HepG2 (cell line): ENCODE data around the gene CD68. TPM values are rescaled to one million over a fixed set of nuclear protein-coding genes. Genes with fewer than 3 reads are reported as not detected.

Experiments
- ATAC-seq: fragments of 200-7000 bp; cut with Tn5 transposase; 3 replicates; pipeline ENCODE4 v1.9.1; 2020; ENCODE audit warnings: mild to moderate bottlenecking, moderate library complexity
- BruUV-seq: library from RNA; stranded (reverse); fragments of 400-500 nt; replicated peaks from 2 replicates; lab custom pipeline; 2021; lab: Mats Ljungman, UMichigan
- CTCF ChIA-PET: fragments of 300-600 bp; formaldehyde crosslinking; extraction: SDS; loops from one replicate; lab custom pipeline; 2021; ENCODE audit warnings: low total read pairs, inconsistent platforms, low intra/inter-chr PET ratio; lab: Yijun Ruan, JAX
- POLR2A ChIA-PET: fragments of 350-600 bp; sonication (Branson Sonifier 250); formaldehyde crosslinking; loops from one replicate; lab custom pipeline; 2020; ENCODE audit warnings: antibody characterized with exemption, inconsistent platforms; lab: Yijun Ruan, JAX
- DNase-seq: peaks from one replicate; pipeline ENCODE4 v3.0.0-alpha.2; 2015; ENCODE audit warnings: low spot score
- FAIRE-seq: peaks from 3 replicates; lab custom pipeline; 2011; peaks lifted over from hg19 to GRCh38; lab: Jason Lieb, UNC
- H2AFZ ChIP-seq: one replicate; pipeline ENCODE4 v1.6.1; 2011; ENCODE audit warnings: low read length, inconsistent platforms
- H3K27ac ChIP-seq: fragments of 300-600 bp; 3 replicates; pipeline ENCODE4 v1.8.0; 2011; ENCODE audit warnings: mixed run types, mild to moderate bottlenecking, mixed read lengths, low read length, inconsistent platforms; ENCODE audit not compliant: insufficient read depth; ENCODE audit errors: extremely low read length
- H3K27me3 ChIP-seq, 2 experiments: fragments of 200-600 bp in 1 of 2; 2 replicates in 1 of 2; 3 replicates in 1 of 2; pipeline versions ENCODE4 v1.6.0 to v1.8.0; 2011; ENCODE audit warnings: low read length in 2 of 2, mild to moderate bottlenecking in 2 of 2, moderate library complexity in 2 of 2, inconsistent platforms in 1 of 2; ENCODE audit not compliant: insufficient read depth in 2 of 2, control insufficient read depth in 1 of 2
- H3K36me3 ChIP-seq, 2 experiments: fragments of 200-600 bp in 1 of 2; replicated peaks in 1 of 2; 2 replicates in 1 of 2; 3 replicates in 1 of 2; pipeline versions ENCODE4 v1.5.1 to v1.8.0; 2011; ENCODE audit warnings: low read length in 2 of 2, inconsistent platforms in 1 of 2; ENCODE audit not compliant: insufficient read depth in 2 of 2, control insufficient read depth in 1 of 2
- H3K4me1 ChIP-seq: 2 replicates; pipeline ENCODE4 v1.5.1; 2012; ENCODE audit warnings: low read length, inconsistent platforms; ENCODE audit not compliant: insufficient read depth
- H3K4me2 ChIP-seq: 2 replicates; pipeline ENCODE4 v1.6.0; 2011; ENCODE audit warnings: low read depth, low read length, inconsistent platforms
- H3K4me3 ChIP-seq, 3 experiments: fragments of 200-600 bp in 1 of 3; sonication (generic), shearing (Covaris generic) in 1 of 3; replicated peaks in 1 of 3; 2 replicates each; pipeline ENCODE4 v1.5.1; 2011 to 2016; ENCODE audit warnings: low read length in 3 of 3, inconsistent platforms in 2 of 3, low read depth in 2 of 3, mild to moderate bottlenecking in 2 of 3, control low read depth in 1 of 3, mixed read lengths in 1 of 3; ENCODE audit not compliant: insufficient read depth in 1 of 3
- H3K79me2 ChIP-seq: one replicate; pipeline ENCODE4 v1.6.1; 2011; ENCODE audit warnings: low read length, inconsistent platforms; ENCODE audit not compliant: insufficient read depth
- H3K9ac ChIP-seq: 2 replicates; pipeline ENCODE4 v1.6.0; 2011; ENCODE audit warnings: mild to moderate bottlenecking, low read depth, low read length, inconsistent platforms; ENCODE audit not compliant: insufficient read depth
- H3K9me3 ChIP-seq: 2 replicates; pipeline ENCODE4 v1.5.1; 2012; ENCODE audit warnings: mild to moderate bottlenecking, low read length
- H4K20me1 ChIP-seq: 2 replicates; pipeline ENCODE4 v1.6.0; 2011; ENCODE audit warnings: inconsistent platforms, mild to moderate bottlenecking, low read length, moderate library complexity; ENCODE audit not compliant: insufficient read depth
- DNMT3B ChIP-seq: conservative IDR thresholded peaks from 2 replicates; pipeline ENCODE4 v1.6.1; 2016; ENCODE audit warnings: missing biosample characterization, control low read depth
- ETV6 ChIP-seq: sonication (generic); formaldehyde crosslinking; conservative IDR thresholded peaks from 2 replicates; pipeline ENCODE4 v1.4.0; 2020; ENCODE audit warnings: missing genetic modification reagents
- MAFF ChIP-seq: IDR thresholded peaks from 2 replicates; pipeline ENCODE4 v1.6.1; 2011; ENCODE audit warnings: low read depth, low read length, improper control_type of control experiment
- MED8 ChIP-seq: sonication (generic); formaldehyde crosslinking; IDR thresholded peaks from 2 replicates; pipeline ENCODE4 v1.8.1; 2023; ENCODE audit warnings: mild to moderate bottlenecking, missing genetic modification reagents; ENCODE audit not compliant: insufficient replicate concordance
- PHF8 ChIP-seq: sonication (generic); formaldehyde crosslinking; IDR thresholded peaks from 2 replicates; pipeline ENCODE4 v1.5.0; 2020; ENCODE audit warnings: missing genetic modification reagents
- SCMH1 ChIP-seq: sonication (generic); formaldehyde crosslinking; IDR thresholded peaks from 2 replicates; pipeline ENCODE4 v1.9.0; 2021; ENCODE audit warnings: missing genetic modification reagents, mild to moderate bottlenecking, borderline replicate concordance
- TOE1 ChIP-seq: sonication (generic); formaldehyde crosslinking; IDR thresholded peaks from 2 replicates; pipeline ENCODE4 v1.4.0; 2020; ENCODE audit warnings: mild to moderate bottlenecking, missing genetic modification reagents
- ZMYM2 ChIP-seq: sonication (generic); formaldehyde crosslinking; IDR thresholded peaks from 2 replicates; pipeline ENCODE4 v1.8.0; 2022; ENCODE audit warnings: mild to moderate bottlenecking, missing genetic modification reagents
- ZNF30 ChIP-seq: sonication (generic); formaldehyde crosslinking; IDR thresholded peaks from 2 replicates; pipeline ENCODE4 v1.5.0; 2020; ENCODE audit warnings: mild to moderate bottlenecking, missing genetic modification reagents
- ZNF558 ChIP-seq: sonication (generic); formaldehyde crosslinking; IDR thresholded peaks from 2 replicates; pipeline ENCODE4 v1.9.0; 2022; ENCODE audit warnings: mild to moderate bottlenecking, missing genetic modification reagents, borderline replicate concordance
- ZNF572 ChIP-seq: sonication (generic); formaldehyde crosslinking; IDR thresholded peaks from 2 replicates; pipeline ENCODE4 v1.5.1; 2020; ENCODE audit warnings: mild to moderate bottlenecking, missing genetic modification reagents
- ZNF761 ChIP-seq: sonication (generic); formaldehyde crosslinking; conservative IDR thresholded peaks from 2 replicates; pipeline ENCODE4 v1.4.0; 2020; ENCODE audit warnings: mild to moderate bottlenecking, missing genetic modification reagents
- ZNF766 ChIP-seq: sonication (generic); formaldehyde crosslinking; IDR thresholded peaks from 2 replicates; pipeline ENCODE4 v1.5.0; 2020; ENCODE audit warnings: missing genetic modification reagents, borderline replicate concordance
- WGBS: methylation state at CpG from one replicate; pipeline ENCODE4 v1.1.6; 2017; ENCODE audit warnings: low lambda C conversion rate; 5-methylcytosine and 5-hydroxymethylcytosine counted together
- in situ Hi-C: cut with HindIII; loops from 2 replicates; pipeline ENCODE4 v1.10.0; 2017; ENCODE audit warnings: low pct_unique_long_range_greater_than_20kb; ENCODE audit not compliant: extremely low pct_ligation_motif_present
- intact Hi-C: fragments of 100-400 bp; cut with micrococcal nuclease; formaldehyde crosslinking; loops from one replicate; pipeline ENCODE4 v1.10.0; 2022; ENCODE audit not compliant: unreplicated experiment
- polyA plus RNA-seq, 8 experiments: library from polyadenylated mRNA; depleted of rRNA in 3 of 8; stranded (reverse) in 7 of 8; unstranded in 1 of 8; fragments of >200 nt; fragmentation: Illumina TruSeq in 4 of 8; extraction: Trizol in 4 of 8; gene quantifications; 2 replicates each; pipeline versions ENCODE4 v1.2.1 to v1.2.3, GENCODE V29; 2011 to 2016; ENCODE audit warnings: low read depth in 4 of 8, missing spikeins in 1 of 8, mixed read lengths in 1 of 8; ENCODE audit not compliant: insufficient read depth in 1 of 8
- total RNA-seq, 5 experiments: library from RNA; depleted of rRNA; stranded (reverse); fragments of >200 nt; fragmentation: Illumina TruSeq; extraction: Trizol; gene quantifications; 2 replicates each; pipeline ENCODE4 v1.2.3, GENCODE V29; 2016; ENCODE audit warnings: low read depth in 1 of 5
- TF ChIP-seq, protein P1 (sequence below): sonication (generic); formaldehyde crosslinking; IDR thresholded peaks from 2 replicates; pipeline ENCODE4 v1.5.0; 2020; ENCODE audit warnings: missing genetic modification reagents, mild to moderate bottlenecking, borderline replicate concordance
- TF ChIP-seq, protein P2 (sequence below): sonication (generic); formaldehyde crosslinking; IDR thresholded peaks from 2 replicates; pipeline ENCODE4 v1.4.0; 2020; ENCODE audit warnings: mild to moderate bottlenecking, missing genetic modification reagents
- TF ChIP-seq, protein P3 (sequence below): IDR thresholded peaks from 2 replicates; pipeline ENCODE4 v1.6.1; 2016
- TF ChIP-seq, protein P4 (sequence below): sonication (generic); formaldehyde crosslinking; IDR thresholded peaks from 2 replicates; pipeline ENCODE4 v1.4.0; 2020; ENCODE audit warnings: mild to moderate bottlenecking, missing genetic modification reagents

Gene CD68
- total and polyA plus RNA-seq, 2 of the 13 experiments (the other 11 are each of a cell fraction or from before 2014, with no cell fraction given): 10.3 to 104 TPM

DNA sequence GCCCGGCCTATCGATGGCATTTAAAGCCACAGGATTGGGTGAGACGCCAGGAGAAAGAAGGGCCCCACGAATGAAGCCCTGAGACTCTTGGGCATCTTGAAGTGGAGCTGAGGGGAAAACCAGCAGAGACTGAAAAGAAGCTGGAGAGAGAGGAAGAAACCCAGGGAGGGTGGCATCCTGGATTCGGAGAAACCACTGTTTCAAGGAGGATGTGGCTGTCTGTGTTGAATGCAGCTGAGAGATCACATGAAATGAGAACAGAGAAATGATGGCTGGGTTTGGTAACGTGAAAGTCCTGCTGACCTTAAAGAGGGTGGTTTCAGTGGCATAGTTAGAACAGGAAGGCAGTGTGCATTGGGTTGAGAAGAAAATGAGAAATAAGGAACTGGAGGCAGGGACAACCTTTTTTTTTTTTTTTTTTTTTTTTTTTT, 26.8 kb upstream of the CD68 start:
- in situ Hi-C loops (no loop called here), intact Hi-C loops (no loop called here)
- Histone ChIP-seq H3K36me3 (no peaks in the 10 kb centered on the region), H3K27me3 (no peaks in the 10 kb centered on the region), H3K27ac (no peak overlapping the region), H3K9ac (no peak overlapping the region), H3K4me3 (no peak overlapping the region), H3K4me2 (no peak overlapping the region), H2AFZ (no peak overlapping the region), H3K79me2 (no peaks in the 10 kb centered on the region), H4K20me1 (no peaks in the 10 kb centered on the region), H3K9me3 (no peaks in the 10 kb centered on the region), H3K4me1 (peaks cover 62% of the 10 kb centered on the region)
- ATAC-seq (no peak), FAIRE-seq (no peak), DNase-seq (no peak)
- BruUV-seq: no TSS peak
- ChIA-PET CTCF (no interaction called here), POLR2A (interaction anchor here (1.0 to 1.1 kb wide), 2 partner anchors 8 to 16 kb away, joined by 3 to 10 read pairs; no protein-coding TSS in a partner anchor)
- 88% methylated on average over 6 of the region's 6 CpGs for WGBS
- TF ChIP-seq ZNF572 (CRISPR knock-in tag): no peak
- no peak for TF ChIP-seq ZMYM2 (CRISPR knock-in tag)
- TF ChIP-seq ZNF766 (CRISPR knock-in tag): no peak
- no peak for TF ChIP-seq ZNF30 (CRISPR knock-in tag)
- no peak for TF ChIP-seq TOE1
- no peak for TF ChIP-seq MAFF
- TF ChIP-seq, protein P1, sequence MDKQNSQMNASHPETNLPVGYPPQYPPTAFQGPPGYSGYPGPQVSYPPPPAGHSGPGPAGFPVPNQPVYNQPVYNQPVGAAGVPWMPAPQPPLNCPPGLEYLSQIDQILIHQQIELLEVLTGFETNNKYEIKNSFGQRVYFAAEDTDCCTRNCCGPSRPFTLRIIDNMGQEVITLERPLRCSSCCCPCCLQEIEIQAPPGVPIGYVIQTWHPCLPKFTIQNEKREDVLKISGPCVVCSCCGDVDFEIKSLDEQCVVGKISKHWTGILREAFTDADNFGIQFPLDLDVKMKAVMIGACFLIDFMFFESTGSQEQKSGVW (CRISPR knock-in tag): no peak
- TF ChIP-seq ETV6: no peak
- TF ChIP-seq, protein P2, sequence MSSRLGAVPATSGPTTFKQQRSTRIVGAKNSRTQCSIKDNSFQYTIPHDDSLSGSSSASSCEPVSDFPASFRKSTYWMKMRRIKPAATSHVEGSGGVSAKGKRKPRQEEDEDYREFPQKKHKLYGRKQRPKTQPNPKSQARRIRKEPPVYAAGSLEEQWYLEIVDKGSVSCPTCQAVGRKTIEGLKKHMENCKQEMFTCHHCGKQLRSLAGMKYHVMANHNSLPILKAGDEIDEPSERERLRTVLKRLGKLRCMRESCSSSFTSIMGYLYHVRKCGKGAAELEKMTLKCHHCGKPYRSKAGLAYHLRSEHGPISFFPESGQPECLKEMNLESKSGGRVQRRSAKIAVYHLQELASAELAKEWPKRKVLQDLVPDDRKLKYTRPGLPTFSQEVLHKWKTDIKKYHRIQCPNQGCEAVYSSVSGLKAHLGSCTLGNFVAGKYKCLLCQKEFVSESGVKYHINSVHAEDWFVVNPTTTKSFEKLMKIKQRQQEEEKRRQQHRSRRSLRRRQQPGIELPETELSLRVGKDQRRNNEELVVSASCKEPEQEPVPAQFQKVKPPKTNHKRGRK: no peak
- no peak for TF ChIP-seq MED8 (CRISPR knock-in tag)
- no peak for TF ChIP-seq PHF8 (CRISPR knock-in tag)
- TF ChIP-seq, protein P3, sequence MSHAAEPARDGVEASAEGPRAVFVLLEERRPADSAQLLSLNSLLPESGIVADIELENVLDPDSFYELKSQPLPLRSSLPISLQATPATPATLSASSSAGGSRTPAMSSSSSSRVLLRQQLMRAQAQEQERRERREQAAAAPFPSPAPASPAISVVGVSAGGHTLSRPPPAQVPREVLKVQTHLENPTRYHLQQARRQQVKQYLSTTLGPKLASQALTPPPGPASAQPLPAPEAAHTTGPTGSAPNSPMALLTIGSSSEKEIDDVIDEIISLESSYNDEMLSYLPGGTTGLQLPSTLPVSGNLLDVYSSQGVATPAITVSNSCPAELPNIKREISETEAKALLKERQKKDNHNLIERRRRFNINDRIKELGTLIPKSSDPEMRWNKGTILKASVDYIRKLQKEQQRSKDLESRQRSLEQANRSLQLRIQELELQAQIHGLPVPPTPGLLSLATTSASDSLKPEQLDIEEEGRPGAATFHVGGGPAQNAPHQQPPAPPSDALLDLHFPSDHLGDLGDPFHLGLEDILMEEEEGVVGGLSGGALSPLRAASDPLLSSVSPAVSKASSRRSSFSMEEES (CRISPR knock-in tag): no peak
- no peak for TF ChIP-seq SCMH1 (CRISPR knock-in tag)
- TF ChIP-seq, protein P4, sequence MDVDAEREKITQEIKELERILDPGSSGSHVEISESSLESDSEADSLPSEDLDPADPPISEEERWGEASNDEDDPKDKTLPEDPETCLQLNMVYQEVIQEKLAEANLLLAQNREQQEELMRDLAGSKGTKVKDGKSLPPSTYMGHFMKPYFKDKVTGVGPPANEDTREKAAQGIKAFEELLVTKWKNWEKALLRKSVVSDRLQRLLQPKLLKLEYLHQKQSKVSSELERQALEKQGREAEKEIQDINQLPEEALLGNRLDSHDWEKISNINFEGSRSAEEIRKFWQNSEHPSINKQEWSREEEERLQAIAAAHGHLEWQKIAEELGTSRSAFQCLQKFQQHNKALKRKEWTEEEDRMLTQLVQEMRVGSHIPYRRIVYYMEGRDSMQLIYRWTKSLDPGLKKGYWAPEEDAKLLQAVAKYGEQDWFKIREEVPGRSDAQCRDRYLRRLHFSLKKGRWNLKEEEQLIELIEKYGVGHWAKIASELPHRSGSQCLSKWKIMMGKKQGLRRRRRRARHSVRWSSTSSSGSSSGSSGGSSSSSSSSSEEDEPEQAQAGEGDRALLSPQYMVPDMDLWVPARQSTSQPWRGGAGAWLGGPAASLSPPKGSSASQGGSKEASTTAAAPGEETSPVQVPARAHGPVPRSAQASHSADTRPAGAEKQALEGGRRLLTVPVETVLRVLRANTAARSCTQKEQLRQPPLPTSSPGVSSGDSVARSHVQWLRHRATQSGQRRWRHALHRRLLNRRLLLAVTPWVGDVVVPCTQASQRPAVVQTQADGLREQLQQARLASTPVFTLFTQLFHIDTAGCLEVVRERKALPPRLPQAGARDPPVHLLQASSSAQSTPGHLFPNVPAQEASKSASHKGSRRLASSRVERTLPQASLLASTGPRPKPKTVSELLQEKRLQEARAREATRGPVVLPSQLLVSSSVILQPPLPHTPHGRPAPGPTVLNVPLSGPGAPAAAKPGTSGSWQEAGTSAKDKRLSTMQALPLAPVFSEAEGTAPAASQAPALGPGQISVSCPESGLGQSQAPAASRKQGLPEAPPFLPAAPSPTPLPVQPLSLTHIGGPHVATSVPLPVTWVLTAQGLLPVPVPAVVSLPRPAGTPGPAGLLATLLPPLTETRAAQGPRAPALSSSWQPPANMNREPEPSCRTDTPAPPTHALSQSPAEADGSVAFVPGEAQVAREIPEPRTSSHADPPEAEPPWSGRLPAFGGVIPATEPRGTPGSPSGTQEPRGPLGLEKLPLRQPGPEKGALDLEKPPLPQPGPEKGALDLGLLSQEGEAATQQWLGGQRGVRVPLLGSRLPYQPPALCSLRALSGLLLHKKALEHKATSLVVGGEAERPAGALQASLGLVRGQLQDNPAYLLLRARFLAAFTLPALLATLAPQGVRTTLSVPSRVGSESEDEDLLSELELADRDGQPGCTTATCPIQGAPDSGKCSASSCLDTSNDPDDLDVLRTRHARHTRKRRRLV (CRISPR knock-in tag): no peak
- no peak for TF ChIP-seq ZNF761 (CRISPR knock-in tag)
- TF ChIP-seq ZNF558 (CRISPR knock-in tag): no peak
- TF ChIP-seq DNMT3B: no peak
